NCI-H2171 treated with DMSO at 0.1 percent for 48 hours (cell line): ENCODE measurements around the gene SRSF2.
"Not testable (repeated sequence)": the region's sequence is repeated elsewhere in the genome, so short reads cannot be mapped to it uniquely, and the experiment has no call there.

ENCODE experiments used
- DNase-seq: peaks from one replicate; lab custom pipeline; 2025; lab: John Stamatoyannopoulos, UW

SRSF2 gene

DNA sequence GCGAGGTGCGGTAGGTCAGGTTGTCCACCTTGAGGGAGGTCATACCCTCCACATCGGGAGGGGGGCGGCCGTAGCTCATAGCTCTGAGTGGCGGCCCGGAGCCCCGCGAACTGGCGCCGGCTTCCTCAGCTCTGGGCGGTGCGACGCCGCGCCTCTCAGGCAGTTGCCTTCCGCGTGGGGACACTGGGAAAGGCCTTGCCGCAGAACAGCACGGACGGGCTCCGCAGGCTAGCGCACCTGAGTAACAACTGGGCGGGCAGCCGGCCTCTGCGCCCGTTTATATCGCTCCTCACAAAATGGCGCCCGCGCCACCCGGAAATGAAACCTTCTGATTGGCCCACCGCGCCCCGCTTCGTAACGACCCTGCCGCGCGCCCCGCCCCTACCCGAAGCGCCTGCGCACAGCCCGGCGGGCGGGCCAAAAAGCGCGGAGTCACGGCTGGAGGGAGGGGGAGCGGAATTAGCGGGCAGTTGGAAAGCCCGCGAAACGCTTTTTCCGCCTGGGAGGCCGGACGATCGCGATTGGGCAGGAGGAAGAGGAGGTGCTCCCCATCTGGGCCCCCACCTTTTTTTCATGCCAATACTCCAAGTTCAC, at the start of gene SRSF2:
SRSF2 (minus strand) TSS at position 250 of the 594 bp plus-strand sequence; CDS start at position 79, 171 bp downstream.
- peak; percentile 99 for DNase-seq

- no peak for DNase-seq
Measured at GRCh38 chr17:76784926-76785325, 47.8 kb upstream of the SRSF2 start.

- no peak for DNase-seq
Measured at GRCh38 chr17:76783146-76783545, 46.0 kb upstream of the SRSF2 start.

DNA sequence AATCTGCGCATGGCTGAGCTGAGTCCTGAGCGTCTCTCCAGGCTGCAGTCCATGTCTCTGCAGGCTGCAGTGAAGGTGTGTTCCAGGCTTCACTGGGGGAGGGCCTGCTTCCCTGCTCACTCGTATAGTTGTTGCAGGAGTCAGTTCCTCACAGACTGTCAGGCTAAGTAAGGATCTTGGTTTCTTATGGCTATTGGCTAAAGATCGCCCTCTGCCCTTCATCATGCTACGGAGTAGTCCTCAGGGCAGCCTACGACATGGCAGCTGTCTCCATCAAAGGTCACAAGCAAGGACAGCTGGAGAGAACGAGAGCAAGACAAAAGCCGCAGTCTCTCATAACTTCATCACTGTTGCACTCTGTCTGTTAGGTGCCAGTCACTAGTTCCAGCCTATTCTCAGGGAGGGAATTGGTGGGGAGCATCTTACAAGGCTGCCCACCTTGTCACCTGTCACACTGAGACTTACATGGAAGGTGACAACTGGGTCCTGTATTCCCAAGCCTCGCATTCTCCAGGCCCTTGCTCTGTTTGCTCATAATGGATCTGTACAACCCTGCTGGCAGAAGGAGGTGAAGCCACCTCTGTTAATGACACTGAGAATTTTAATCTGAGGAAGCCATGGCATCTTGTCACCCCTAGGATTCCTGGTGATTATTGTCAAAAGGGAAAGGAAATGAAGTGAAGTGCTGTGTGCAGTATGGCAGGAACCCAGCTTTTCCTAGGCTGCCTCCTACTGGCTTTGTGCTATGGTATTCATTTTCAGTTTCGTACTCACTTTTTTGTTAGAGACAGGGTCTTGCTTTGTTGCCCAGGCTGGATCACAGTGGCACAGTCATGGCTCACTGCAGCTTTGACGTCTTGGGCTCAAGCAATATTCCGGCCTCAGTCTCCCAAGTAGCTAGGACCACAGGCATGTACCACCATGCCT, 44.2 kb upstream of the SRSF2 start:
- DNase-seq, result no peak

- DNase-seq, result no peak
Measured at GRCh38 chr17:76775021-76775600, 38.0 kb upstream of the SRSF2 start.

DNA sequence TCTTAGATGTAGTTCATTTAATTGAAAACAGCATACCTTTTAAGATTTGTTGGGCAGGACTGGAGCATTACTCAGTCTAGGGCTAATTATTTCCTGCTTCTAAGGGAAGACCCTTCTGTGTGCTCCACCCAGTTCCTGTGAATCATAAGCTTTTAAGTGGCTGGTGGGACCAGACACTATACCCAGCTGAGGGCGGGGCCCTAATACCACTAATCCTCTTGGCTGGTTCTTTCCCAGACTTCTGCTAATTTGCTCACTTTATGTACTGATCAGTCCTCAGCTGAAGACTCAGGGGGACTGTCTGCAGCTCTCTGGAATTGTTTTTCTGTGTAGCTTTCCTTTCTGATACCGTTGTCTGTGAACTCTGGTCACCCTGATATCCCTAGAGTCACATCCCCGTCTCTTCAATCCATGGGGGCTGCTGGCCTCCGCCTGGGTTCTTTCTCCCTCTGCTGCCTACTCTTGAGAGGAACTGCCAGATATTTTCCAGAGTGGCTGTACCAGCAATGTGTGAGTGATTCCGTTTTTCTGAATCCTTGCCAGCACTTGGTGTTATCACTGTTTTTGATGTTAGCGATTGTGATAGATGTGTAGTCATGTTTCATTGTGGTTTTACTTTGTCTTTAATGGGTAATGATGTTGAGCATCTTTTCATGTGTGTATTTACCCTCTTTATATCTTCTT, 35.9 kb upstream of the SRSF2 start:
- no peak for DNase-seq

GRCh38 chr17:76758570-76758969, 21.4 kb upstream of the SRSF2 start:
- no peak for DNase-seq

DNA sequence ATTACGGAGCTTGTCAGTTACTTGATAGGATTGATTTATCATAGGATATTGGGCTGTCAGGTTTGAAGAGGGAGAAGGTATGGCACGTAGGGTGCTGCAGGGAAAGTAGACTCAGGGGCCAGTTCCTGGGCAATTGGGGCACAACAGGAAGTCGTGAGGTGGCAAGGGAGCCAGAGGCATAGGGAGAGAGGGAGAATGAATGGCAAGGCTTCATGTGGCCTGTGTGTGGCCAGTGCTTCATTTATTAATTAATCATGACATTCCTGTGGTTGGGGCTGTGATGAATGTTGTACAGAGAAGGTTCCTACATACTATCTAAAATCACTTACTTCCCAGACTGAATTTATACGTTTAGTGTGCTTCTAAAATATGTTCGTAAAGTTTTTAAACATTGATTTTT, 20.1 kb upstream of the SRSF2 start:
- DNase-seq, result no peak

- no peak for DNase-seq
Measured at GRCh38 chr17:76755285-76755684, 18.2 kb upstream of the SRSF2 start.

DNA sequence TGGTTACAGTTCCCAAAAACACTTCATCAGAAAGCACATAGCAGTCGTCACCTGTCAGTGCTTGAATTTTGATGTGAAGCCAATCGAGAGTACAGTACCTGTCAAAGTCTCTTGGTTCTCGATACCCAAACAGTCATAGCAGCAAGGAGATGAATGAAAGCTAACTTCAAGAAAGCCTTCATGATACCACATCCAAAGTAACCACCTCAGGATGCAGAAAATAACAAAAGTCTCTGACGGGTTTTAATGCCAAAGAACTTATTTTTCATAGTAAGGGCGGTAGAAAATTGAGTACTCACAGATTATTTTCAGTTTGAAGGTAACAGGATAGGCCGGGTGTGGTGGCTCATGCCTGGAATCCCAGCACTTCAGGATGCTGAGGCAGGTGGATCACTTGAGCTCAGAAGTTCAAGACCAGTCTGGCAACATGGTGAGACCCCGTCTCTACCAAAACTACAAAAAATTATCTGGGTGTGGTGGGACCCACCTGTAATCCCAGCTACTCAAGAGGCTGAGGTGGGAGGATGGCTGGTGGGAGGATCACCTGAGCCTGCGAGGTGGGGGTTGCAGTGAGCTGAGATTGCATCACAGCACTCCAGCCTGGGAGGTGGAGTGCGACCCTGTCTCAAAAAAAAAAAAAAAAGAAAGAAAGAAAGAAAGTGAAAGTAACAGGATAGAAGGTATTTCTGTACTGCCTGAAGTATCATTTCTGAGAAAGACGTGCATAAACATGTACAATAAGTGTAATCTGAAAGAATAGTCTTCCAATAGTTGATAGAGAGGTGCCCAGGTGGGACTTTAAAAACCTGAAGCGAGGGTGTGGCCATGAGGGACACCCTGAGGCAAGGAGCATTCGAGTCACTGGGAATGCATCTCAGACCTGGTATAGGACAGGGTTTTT, 16.2 kb upstream of the SRSF2 start:
- DNase-seq, result no peak

GRCh38 chr17:76752006-76752405, 14.9 kb upstream of the SRSF2 start:
- no peak for DNase-seq

DNA sequence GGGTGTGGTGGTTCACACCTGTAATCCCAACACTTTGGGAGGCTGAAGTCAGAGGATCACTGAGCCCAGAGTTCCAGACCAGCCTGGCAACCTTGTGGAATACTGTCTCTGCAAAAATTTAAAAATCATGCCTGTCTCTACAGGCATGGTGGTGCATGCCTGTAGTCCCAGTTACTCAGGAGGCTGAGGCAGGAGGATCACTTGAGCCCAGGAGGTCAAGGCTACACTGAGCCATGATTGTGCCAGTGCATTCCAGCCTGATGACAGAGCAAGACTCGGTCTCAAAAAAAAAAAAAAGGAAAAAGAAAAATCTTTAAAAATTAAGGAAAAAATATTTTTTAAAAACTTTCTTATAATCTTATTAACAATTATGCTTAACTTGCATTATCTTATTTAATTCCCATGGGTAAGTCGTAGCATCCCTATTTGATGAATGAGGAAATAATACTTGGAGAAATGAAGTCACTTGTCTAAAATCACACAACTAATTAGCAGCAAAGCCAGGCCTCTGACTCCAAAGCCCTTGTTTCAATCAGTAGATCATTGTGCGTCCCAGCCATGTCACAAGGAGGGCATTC, 14.4 kb upstream of the SRSF2 start:
- DNase-seq, result no peak

GRCh38 chr17:76748657-76749056, 11.5 kb upstream of the SRSF2 start:
- DNase-seq, result no peak

- no peak for DNase-seq
Measured at GRCh38 chr17:76747716-76748363, 10.7 kb upstream of the SRSF2 start.

DNA sequence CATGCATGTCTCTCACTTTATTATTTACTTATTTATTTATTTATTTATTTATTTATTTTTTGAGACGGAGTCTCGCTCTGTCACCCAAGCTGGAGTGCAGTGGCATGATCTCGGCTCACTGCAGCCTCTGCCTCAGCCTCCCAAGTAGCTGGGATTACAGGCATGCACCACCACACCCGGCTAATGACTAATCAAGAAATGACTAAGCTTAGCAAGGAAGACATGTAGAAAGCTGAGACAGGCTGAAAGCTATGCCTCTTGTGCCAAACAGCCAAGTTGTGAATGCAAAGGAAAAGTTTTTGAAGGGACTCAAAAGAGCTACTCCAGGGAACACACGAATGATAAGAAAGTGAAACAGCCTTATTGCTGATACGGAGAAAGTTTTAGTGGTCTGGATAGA, 8.7 kb upstream of the SRSF2 start:
- DNase-seq, result not testable (repeated sequence)

DNA sequence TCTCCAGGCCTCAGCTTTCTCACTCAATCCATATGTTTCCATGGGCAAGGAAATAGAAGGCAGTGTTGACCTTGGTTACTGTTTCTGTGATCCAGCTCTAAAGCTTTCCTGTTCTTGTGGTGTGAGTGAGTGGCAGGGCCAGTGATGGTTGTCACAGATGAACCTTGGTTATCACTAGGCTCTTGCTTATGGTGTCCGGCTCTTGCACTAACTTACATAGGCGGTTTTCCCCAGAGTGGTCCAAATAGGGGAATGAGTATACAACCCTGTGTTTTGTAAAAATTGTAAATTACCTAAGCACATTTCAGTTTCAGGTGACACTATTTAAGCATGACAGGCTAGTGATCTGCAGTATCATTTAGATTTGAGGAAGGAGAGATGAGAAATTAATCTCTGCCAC, 7.6 kb upstream of the SRSF2 start:
- DNase-seq, result no peak

DNA sequence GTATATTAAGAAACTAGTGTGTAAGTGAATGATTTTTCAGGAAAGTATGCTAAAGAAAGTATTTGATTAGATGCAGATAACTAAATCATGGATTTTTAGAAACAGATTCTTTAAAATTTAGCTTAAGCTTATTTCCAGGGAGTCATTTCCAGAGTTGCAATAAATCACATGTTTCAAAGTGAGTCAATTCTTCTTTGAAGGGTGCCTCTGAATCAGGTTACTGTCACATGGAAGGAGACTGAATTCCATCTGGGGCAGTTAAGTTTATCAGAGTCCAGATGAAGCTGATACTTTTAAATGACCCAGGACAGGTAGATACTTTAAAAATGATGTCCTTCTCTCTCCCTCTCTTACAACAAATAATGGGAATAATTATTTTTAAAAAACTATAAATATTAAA, 5.8 kb upstream of the SRSF2 start:
- no peak for DNase-seq

DNA sequence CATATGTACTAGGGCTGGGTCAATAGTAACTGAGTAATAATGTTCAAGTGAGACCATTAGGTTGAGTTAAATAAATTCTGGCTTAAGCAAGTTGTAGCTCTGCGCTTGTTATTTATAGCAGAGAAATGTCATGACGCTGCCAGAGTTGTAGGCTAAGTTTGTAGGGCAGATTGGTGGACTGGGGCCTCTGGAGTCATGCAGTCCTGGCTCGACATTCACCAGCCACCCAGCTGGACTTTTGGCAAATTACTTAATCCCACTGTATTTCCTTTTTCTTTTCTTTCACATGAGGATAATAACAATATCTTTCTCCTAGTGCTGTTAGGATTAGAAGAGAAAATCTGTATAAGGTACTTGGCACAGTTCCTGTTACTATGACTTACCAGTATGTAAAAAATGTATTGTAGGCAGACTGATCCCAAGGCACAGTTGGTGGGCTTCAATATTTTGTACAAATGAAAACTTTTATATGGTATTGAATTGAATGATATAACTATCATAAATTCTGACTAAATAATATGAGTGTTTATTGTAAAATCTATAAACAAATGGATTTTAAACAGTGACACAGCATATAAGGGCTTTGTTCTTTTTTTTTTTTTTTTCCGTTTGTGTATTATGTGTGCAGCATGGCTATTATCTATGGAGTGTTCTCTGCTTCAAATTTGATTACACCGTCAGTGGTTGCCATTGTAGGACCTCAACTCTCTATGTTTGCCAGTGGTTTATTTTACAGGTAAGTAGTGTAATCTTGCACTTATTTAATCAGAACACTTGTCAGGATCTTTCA, 3.4 kb upstream of the SRSF2 start:
- DNase-seq, result no peak

GRCh38 chr17:76739568-76740115, 2.5 kb upstream of the SRSF2 start:
- DNase-seq, result not testable (repeated sequence)
